GM10248 (cell line): ENCODE measurements around the gene MAGEA12.
"Not testable (repeated sequence)": the region's sequence is repeated elsewhere in the genome, so short reads cannot be mapped to it uniquely, and the experiment has no call there.

Experiments
- CTCF ChIA-PET: fragments of 300-600 bp; sonication (Branson Sonifier 250); formaldehyde crosslinking; extraction: SDS; loops from one replicate; lab custom pipeline; 2021; ENCODE audit warnings: antibody characterized with exemption; lab: Yijun Ruan, JAX
- POLR2A ChIA-PET: fragments of 350-650 bp; sonication (Branson Sonifier 250); formaldehyde crosslinking; extraction: SDS; loops from one replicate; lab custom pipeline; 2020; ENCODE audit warnings: antibody characterized with exemption; lab: Yijun Ruan, JAX
- DNase-seq: peaks from one replicate; pipeline ENCODE4 v3.0.0; 2012; ENCODE audit errors: extremely low spot score
- CTCF ChIP-seq: IDR thresholded peaks from 2 replicates; pipeline ENCODE4 v1.5.1; 2012; ENCODE audit warnings: mild to moderate bottlenecking, low read depth; ENCODE audit errors: extremely low read depth, missing control alignments, control extremely low read depth

MAGEA12 gene

GRCh38 chrX:152735101-152735500 lies 1.5 kb downstream of the MAGEA12 start:
- POLR2A ChIA-PET: no interaction called here

GRCh38 chrX:152735860-152736511 lies 2.4 kb downstream of the MAGEA12 start:
- ChIA-PET CTCF (no interaction called here), POLR2A (no interaction called here)
- TF ChIP-seq CTCF: no peak
- DNase-seq: no peak

More at GRCh38 chrX:152735101-152735500, 1.5 kb downstream of the MAGEA12 start:
- no peak for DNase-seq
- TF ChIP-seq CTCF: no peak
- CTCF ChIA-PET: no interaction called here

DNA sequence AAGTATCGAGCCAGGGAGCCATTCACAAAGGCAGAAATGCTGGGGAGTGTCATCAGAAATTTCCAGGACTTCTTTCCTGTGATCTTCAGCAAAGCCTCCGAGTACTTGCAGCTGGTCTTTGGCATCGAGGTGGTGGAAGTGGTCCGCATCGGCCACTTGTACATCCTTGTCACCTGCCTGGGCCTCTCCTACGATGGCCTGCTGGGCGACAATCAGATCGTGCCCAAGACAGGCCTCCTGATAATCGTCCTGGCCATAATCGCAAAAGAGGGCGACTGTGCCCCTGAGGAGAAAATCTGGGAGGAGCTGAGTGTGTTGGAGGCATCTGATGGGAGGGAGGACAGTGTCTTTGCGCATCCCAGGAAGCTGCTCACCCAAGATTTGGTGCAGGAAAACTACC lies 3.0 kb downstream of the MAGEA12 start:
- CTCF ChIA-PET, DNase-seq, POLR2A ChIA-PET: not testable (repeated sequence)

- TF ChIP-seq CTCF: no peak
- CTCF ChIA-PET: no interaction called here
Observed at GRCh38 chrX:152738560-152738959, 5.0 kb downstream of the MAGEA12 start.

GRCh38 chrX:152753686-152754650 lies 20.4 kb downstream of the MAGEA12 start, which contains the start of gene MAGEA2:
TSS of gene MAGEA2 (minus strand) at chrX:152753842. CDS start at chrX:152751363, 2,479 bp downstream.
- CTCF ChIA-PET, POLR2A ChIA-PET, DNase-seq: not testable (repeated sequence)

More at GRCh38 chrX:152738560-152738959, 5.0 kb downstream of the MAGEA12 start:
- POLR2A ChIA-PET: no interaction called here
- no peak for DNase-seq

DNA sequence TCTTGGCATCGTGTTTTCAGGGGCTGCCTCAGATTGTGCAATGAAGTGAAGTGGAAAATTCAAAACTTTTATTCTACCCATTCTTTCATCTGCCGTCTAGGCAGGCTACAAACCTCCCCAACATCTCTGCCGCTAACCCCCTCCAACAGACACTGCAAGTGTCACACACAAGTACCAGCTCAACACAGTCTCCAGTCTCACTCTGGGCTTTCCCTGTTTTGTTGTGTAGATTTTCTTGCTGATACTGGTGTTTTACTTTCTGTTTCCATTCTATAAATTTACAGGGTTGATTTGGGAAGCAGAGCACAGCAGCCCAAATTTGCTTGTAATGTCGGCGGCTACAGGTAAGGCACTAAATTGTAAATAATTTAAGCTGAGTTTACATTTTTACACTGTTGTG lies 21.3 kb downstream of the MAGEA12 start:
- POLR2A ChIA-PET, CTCF ChIA-PET, DNase-seq: not testable (repeated sequence)

GRCh38 chrX:152758918-152759317 lies 25.4 kb downstream of the MAGEA12 start, which contains the start of gene CSAG3:
TSS of gene CSAG3 (plus strand) at chrX:152759218.
- DNase-seq, CTCF ChIA-PET, POLR2A ChIA-PET: not testable (repeated sequence)

DNA sequence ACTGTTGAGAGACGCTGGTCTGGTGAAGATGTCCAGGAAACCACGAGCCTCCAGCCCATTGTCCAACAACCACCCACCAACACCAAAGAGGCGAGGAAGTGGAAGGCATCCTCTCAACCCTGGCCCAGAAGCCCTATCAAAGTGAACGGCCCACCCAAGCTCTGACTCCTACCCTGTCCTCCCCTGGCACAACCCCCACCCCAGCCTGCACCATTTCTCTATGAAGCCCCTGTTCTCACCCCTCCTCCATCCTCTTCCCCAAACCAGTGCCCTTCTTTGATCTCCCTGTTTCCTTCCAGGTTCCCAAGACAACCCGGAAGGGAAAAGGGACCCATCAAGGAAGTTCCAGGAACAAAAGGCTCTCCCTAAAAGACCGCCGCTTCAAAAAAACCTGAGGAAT lies 26.0 kb downstream of the MAGEA12 start:
- POLR2A ChIA-PET, DNase-seq, CTCF ChIA-PET: not testable (repeated sequence)

DNA sequence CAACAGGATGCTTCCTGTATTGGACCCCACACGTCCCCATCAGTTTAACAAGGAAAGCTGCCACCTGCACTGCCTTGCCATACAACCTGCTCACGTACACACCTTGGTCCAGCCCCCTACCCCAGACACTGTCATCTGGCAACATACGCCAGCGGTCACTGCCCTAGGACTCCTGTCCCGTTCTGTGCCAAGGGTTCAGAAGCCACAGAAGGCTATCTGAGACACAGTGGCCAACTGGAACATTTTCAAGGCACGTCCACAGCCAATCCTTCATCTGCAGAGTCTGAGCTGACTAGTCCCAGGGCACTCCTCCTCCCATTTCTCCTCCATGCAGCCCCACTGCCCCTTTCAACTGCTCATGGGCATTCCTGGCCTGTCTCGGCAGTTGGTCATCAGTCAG lies 28.0 kb downstream of the MAGEA12 start:
- CTCF ChIA-PET, POLR2A ChIA-PET, DNase-seq: not testable (repeated sequence)

- DNase-seq, CTCF ChIA-PET, POLR2A ChIA-PET: not testable (repeated sequence)
Observed at GRCh38 chrX:152766562-152766961, 33.0 kb downstream of the MAGEA12 start.

GRCh38 chrX:152769549-152770289 lies 36.2 kb downstream of the MAGEA12 start, which contains the start of gene MAGEA6:
TSS of gene MAGEA6 (minus strand) at chrX:152769689. CDS start at chrX:152767650, 2,039 bp downstream.
- DNase-seq, POLR2A ChIA-PET, CTCF ChIA-PET: not testable (repeated sequence)

- DNase-seq, CTCF ChIA-PET, POLR2A ChIA-PET: not testable (repeated sequence)
Observed at GRCh38 chrX:152787062-152787461, 53.5 kb downstream of the MAGEA12 start.
